ENCODE measurements around the gene OR4D2. TPM values are rescaled to one million over a fixed set of nuclear protein-coding genes. Genes with fewer than 3 reads are reported as not detected.

The OR4D2 gene
- total RNA-seq, result not detected in 2 replicates

GRCh38 chr17:58166682-58167081 is at the start of gene OR4D2:
OR4D2 (plus strand) TSS chr17:58166982; CDS start chr17:58169656, 2,674 bp downstream.

DNA sequence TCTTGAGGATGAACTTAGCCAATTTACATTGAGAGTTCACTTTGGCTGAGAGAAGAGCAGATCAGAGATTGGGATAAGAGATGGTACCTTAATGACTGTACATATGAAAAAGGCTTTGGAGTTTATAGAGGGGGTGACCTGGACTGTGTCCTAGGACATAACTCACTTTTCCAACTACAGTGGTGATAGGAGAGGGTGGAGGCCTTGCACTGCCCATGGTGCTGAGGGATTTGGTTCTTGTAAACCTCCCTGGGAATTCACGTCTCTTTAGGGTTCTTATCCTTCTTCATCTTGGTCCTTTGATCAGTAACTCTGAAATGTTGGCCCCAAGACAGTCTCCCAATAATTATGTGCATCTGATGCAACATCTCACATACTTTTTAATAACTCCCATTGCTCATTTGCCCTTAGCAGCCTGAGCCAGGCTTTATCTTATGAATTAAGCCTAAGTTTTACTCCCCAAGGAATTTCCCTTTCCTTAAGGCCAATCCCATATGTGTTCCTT is 18.8 kb upstream of the OR4D2 start, which contains the start of gene OR4D1:
Gene OR4D1, plus strand, starts transcription at position 455 of the 505 bp plus-strand sequence. CDS start 6,770 bp downstream, outside the sequence.

DNA sequence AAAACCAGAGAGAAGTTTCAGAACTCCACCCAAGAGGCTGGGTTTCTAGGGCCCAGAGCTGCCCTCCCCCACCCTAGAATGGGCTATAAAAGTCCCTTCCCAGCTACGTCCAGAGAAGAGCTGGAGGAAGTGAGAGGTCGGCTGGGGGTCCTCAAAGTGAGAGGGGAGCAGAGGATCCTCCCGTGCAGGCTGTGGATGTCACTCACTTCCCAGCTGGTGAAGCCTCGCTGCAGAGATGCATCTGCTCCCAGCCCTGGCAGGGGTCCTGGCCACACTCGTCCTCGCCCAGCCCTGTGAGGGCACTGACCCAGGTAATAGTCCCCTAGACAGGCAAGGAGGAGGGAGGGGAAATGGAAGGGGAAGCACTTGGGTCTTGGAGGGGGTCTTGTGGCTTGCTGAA is 25.8 kb downstream of the OR4D2 start, which contains the start of gene EPX:
Gene EPX, plus strand, starts transcription at position 115 of the 400 bp plus-strand sequence. Its CDS starts 121 bp downstream, at position 236.

DNA sequence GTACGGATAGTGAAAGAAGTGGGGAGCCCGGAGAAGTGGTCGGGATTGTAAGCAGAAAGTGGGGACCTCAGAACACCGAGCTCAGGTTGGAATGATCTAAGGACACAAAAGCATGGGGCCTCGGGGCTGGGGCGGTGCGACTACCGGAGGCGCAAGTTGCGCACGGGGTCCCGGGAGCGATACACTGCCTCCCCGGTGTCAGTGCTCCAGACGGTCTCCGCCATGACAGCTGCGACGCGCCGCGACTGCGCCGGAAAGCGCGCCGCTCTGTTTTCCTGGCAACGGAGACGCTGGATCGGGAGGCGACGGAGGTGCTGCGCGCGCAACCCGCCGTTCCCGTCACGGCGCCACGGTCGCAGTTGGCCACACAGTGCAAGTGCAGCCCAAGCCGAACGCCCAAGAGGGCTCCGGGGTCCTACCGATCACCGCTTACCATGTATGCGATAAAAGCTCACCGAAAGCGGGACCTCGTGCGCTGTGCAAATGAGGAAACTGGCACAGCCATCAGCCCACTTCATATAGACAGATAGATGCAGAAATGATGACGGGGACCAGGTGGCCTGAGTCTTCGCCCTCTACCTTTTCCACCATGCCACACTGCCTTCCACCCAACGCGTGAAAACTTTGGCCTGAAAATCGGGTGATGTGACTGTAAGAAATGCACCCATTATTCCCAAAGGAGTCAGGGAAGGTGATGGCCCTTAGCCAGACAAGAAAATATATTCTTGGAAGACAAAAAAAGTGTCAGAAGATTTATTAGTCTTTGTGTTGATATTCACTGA is 52.4 kb downstream of the OR4D2 start, which contains the start of gene MKS1:
Gene MKS1, minus strand, starts transcription at position 249 of the 782 bp plus-strand sequence. Its CDS starts 25 bp downstream, at position 224.

Other genes with a start within 250 kb of the OR4D2 start
- 11.0 and 17.3 TPM in 2 replicates for gene CUEDC1, start 211.6 kb upstream of the OR4D2 start, total RNA-seq
- gene VEZF1, start 178.7 kb upstream of the OR4D2 start, total RNA-seq, result 41.5 and 42.5 TPM in 2 replicates
- 170 and 197 TPM in 2 replicates for gene SRSF1, start 159.7 kb upstream of the OR4D2 start, total RNA-seq
- 8.7 and 10.9 TPM in 2 replicates for gene DYNLL2, start 83.6 kb upstream of the OR4D2 start, total RNA-seq
- gene OR4D1, start 18.6 kb upstream of the OR4D2 start, total RNA-seq, result 0.32 TPM in 1 of 2 replicates, not detected in the other
- not detected in 2 replicates for gene EPX, start 25.7 kb downstream of the OR4D2 start, total RNA-seq
- 6.8 and 8.1 TPM in 2 replicates for gene MKS1, start 52.3 kb downstream of the OR4D2 start, total RNA-seq
- gene LPO, start 71.6 kb downstream of the OR4D2 start, total RNA-seq, result not detected in 2 replicates
- gene MPO, start 114.0 kb downstream of the OR4D2 start, total RNA-seq, result under 0.01 and 0.08 TPM in 2 replicates
- gene TSPOAP1, start 161.8 kb downstream of the OR4D2 start, total RNA-seq, result 0.65 and 3.2 TPM in 2 replicates
- 46.0 and 57.6 TPM in 2 replicates for gene SUPT4H1, start 185.2 kb downstream of the OR4D2 start, total RNA-seq

Measured in epithelial cell of alveolus of lung (primary cell).